Measurements from ENCODE around the gene PRKG1. TPM values are rescaled to one million over a fixed set of nuclear protein-coding genes. Genes with fewer than 3 reads are reported as not detected.

PRKG1 gene
- total and polyA plus RNA-seq, 12 donors, result 3.8 to 48.1 (median 29.9) TPM

DNA sequence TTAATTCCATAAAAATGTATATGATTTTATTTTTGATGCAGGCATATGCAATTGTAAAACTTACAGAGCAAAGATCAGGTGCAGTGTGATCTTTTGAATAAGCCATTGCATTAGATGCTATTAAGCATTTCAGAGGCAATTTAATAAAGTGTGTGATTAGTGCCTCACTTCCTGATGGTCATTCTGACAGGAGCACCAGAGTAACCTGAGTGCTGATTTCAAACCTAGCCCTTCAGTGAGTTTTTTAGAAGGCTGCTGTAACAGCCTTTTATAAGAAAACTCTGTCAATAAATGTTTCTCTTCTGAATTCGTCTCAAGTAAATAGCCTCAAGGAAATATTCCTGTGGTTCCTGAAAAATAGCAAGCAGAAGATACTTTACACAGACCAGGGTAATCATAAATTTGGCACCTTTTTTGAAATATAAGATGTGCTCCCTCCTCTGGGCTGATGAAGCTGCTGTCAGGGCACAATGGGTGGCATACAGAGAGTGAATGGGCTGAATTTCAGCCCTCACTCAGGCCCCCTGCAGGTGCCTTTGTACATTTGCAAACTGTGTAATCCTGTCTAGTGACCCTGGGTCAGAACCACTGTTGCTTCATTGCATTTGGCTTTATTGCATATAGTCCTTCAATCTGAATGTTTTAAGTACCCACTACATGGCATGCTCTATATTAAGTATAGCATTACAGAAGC, 818.8 kb downstream of the PRKG1 start:
- ATAC-seq (no peak), DNase-seq (no peak)
- TF ChIP-seq, protein P1, sequence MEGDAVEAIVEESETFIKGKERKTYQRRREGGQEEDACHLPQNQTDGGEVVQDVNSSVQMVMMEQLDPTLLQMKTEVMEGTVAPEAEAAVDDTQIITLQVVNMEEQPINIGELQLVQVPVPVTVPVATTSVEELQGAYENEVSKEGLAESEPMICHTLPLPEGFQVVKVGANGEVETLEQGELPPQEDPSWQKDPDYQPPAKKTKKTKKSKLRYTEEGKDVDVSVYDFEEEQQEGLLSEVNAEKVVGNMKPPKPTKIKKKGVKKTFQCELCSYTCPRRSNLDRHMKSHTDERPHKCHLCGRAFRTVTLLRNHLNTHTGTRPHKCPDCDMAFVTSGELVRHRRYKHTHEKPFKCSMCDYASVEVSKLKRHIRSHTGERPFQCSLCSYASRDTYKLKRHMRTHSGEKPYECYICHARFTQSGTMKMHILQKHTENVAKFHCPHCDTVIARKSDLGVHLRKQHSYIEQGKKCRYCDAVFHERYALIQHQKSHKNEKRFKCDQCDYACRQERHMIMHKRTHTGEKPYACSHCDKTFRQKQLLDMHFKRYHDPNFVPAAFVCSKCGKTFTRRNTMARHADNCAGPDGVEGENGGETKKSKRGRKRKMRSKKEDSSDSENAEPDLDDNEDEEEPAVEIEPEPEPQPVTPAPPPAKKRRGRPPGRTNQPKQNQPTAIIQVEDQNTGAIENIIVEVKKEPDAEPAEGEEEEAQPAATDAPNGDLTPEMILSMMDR (IDR thresholded peaks at IDR 0.05), result peak in 3 of 9 donors; percentile 16 to 32 (median 23)
- H3K4me1 ChIP-seq, result peaks cover 5 to 47% (median 16%) of the 10 kb centered on the region in 9 donors
- no peak overlapping the region for H3K4me3 ChIP-seq
- H3K9me3 ChIP-seq, result peaks cover 0 to 3% (median 0%) of the 10 kb centered on the region in 11 donors
- no peaks in the 10 kb centered on the region for H3K36me3 ChIP-seq
- H3K27ac ChIP-seq, result peak overlapping the region in 1 of 10 donors; percentile 57
- intact Hi-C loops (cut with DNase I), result no loop called here
- 68 to 84% methylated on average over 1 of the region's 1 CpG for WGBS, 2 donors
- H3K27me3 ChIP-seq, result no peaks in the 10 kb centered on the region

DNA sequence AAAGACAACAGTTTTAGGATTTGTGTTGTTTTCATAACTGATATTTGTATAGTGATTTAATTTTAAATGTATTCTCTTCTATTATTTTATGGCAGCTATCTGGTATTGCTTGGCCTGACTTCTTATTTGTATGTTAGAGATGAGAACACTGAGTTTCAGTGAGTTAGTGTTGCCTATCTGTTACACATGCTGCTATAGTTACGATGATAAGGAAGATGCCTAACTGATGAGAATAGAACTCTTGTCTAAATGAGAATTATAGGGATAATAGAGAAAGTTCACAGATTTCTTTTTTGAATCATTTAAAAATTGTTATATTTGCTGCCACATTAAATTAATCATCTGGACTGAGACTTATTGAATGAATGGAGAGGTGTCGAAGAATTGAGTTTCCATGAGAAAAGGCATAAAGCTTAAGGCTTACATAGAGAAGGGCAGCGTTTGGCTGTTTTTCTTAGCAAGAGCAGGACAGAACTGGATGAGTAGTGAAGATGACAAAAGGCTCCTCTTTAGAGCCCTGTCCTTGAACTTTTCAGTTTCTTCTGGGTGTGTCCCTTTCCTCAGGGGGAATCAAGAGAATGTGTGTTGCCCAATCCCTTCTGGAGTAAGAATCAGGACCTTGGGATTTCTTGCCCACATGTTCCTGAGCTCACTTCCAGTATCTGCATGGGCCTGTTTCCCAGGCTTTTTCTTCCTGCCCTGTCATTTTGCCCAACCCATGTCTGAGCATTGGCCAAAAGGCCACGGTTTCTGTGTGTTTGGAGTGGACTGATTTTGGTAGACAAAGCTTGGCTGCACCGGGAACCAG, 820.7 kb downstream of the PRKG1 start:
- Histone ChIP-seq H3K27me3 (no peaks in the 10 kb centered on the region), H3K4me1 (peaks cover 5 to 47% (median 16%) of the 10 kb centered on the region in 9 donors), H3K9me3 (no peaks in the 10 kb centered on the region), H3K27ac (peak overlapping the region; percentile 23 to 74 (median 56)), H3K4me3 (no peak overlapping the region), H3K36me3 (no peaks in the 10 kb centered on the region)
- intact Hi-C loops (cut with DNase I), result no loop called here
- DNase-seq, result peak; percentile 25 to 33
- peak; percentile 52 to 94 (median 78) for ATAC-seq
- TF ChIP-seq, protein P1 (IDR thresholded peaks at IDR 0.05), result no peak
- 61 to 62% methylated on average over 5 of the region's 5 CpGs for WGBS, 2 donors

DNA sequence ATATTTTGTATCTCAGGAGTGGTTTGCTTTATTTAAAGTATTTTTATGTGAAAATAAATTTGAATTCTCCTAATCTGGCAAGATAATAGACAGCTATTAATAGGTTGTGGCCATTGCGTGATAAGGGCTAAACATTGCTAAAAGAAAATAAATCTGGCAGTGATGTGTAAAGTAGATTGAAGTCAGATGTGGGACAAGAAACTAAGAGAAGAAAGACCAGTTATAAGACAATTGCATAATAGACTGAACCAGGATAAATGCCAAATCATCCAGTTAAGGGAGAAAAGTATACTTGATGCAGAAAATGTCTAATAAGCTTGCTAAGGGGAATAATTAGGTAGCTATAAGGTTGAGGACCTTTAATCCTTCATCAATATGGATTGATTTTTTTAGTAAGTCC, 822.6 kb downstream of the PRKG1 start:
- 33 to 41% methylated on average over 1 of the region's 1 CpG for WGBS, 2 donors

DNA sequence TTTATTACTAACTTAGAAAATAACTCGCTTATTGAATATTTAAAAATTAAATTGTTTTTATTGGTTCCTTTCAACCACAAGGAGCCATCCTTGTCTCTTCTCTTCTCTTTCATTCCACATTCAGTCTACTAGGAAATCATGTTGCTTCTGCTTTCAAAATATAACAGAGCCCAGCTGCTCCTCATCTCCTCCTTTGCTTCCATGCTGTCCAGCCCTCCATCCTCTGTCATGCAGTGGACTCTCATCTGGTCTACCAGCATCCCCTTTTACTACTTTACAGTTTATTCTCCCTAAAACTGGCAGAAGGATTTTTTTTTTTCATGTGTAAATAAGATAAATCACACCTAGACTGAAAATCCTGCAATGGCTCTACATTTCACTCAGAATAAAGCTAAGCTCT, 823.3 kb downstream of the PRKG1 start:
- Histone ChIP-seq H3K36me3 (no peaks in the 10 kb centered on the region), H3K4me3 (no peak overlapping the region), H3K9me3 (no peaks in the 10 kb centered on the region), H3K27me3 (no peaks in the 10 kb centered on the region), H3K4me1 (peaks cover 5 to 47% (median 16%) of the 10 kb centered on the region in 9 donors), H3K27ac (peak overlapping the region in 7 of 10 donors; percentile 1 to 71 (median 47))
- 88 to 90% methylated on average over 1 of the region's 1 CpG for WGBS, 2 donors
- ATAC-seq (peak in 2 of 8 donors; percentile 43 to 50), DNase-seq (peak in 1 of 2 donors; percentile 11)
- TF ChIP-seq, protein P1 (IDR thresholded peaks at IDR 0.05), result no peak
- intact Hi-C loops (cut with DNase I), result no loop called here

More for the DNA sequence above, 822.6 kb downstream of the PRKG1 start:
- ATAC-seq (peak in 7 of 8 donors; percentile 23 to 69 (median 40)), DNase-seq (no peak)
- Histone ChIP-seq H3K4me3 (no peak overlapping the region), H3K27me3 (no peaks in the 10 kb centered on the region), H3K27ac (peak overlapping the region in 8 of 10 donors; percentile 1 to 74 (median 58)), H3K4me1 (peaks cover 5 to 47% (median 16%) of the 10 kb centered on the region in 9 donors), H3K9me3 (no peaks in the 10 kb centered on the region), H3K36me3 (no peaks in the 10 kb centered on the region)
- intact Hi-C loops (cut with DNase I), result no loop called here
- TF ChIP-seq, protein P1 (IDR thresholded peaks at IDR 0.05), result no peak
